ENCODE results near the gene CSTPP1.

CSTPP1 gene

GRCh38 chr11:47132981-47133380 lies 196.4 kb downstream of the CSTPP1 start:
- no peak for DNase-seq (ENCODE audit: low spot score)

GRCh38 chr11:47136327-47136726 lies 199.8 kb downstream of the CSTPP1 start:
- DNase-seq (ENCODE audit: low spot score) = no peak

- no peak for DNase-seq (ENCODE audit: low spot score)
These were observed 200.4 kb downstream of the CSTPP1 start for GRCh38 chr11:47136921-47137320.

GRCh38 chr11:47137476-47137875 lies 200.9 kb downstream of the CSTPP1 start:
- no peak for DNase-seq (ENCODE audit: low spot score)

- no peak for DNase-seq (ENCODE audit: low spot score)
These were observed 203.3 kb downstream of the CSTPP1 start for GRCh38 chr11:47139878-47140277.

GRCh38 chr11:47143322-47143721 lies 206.8 kb downstream of the CSTPP1 start:
- DNase-seq (ENCODE audit: low spot score) = no peak

- DNase-seq (ENCODE audit: low spot score) = no peak
These were observed 208.0 kb downstream of the CSTPP1 start for GRCh38 chr11:47144541-47144940.

GRCh38 chr11:47147250-47147649 lies 210.7 kb downstream of the CSTPP1 start:
- DNase-seq (ENCODE audit: low spot score) = no peak

GRCh38 chr11:47147681-47148080 lies 211.1 kb downstream of the CSTPP1 start:
- DNase-seq (ENCODE audit: low spot score) = no peak

- no peak for DNase-seq (ENCODE audit: low spot score)
These were observed 211.7 kb downstream of the CSTPP1 start for GRCh38 chr11:47148270-47148669.

- DNase-seq (ENCODE audit: low spot score) = peak; percentile 61
These were observed 212.5 kb downstream of the CSTPP1 start for GRCh38 chr11:47148903-47149531.

GRCh38 chr11:47149782-47150181 lies 213.2 kb downstream of the CSTPP1 start:
- DNase-seq (ENCODE audit: low spot score) = no peak

- no peak for DNase-seq (ENCODE audit: low spot score)
These were observed 215.8 kb downstream of the CSTPP1 start for GRCh38 chr11:47152126-47152952.

- DNase-seq (ENCODE audit: low spot score) = peak; percentile 90
These were observed 216.7 kb downstream of the CSTPP1 start for GRCh38 chr11:47152953-47153950.

GRCh38 chr11:47154616-47155570 lies 218.3 kb downstream of the CSTPP1 start:
- no peak for DNase-seq (ENCODE audit: low spot score)

- no peak for DNase-seq (ENCODE audit: low spot score)
These were observed 219.3 kb downstream of the CSTPP1 start for GRCh38 chr11:47155879-47156278.

- no peak for DNase-seq (ENCODE audit: low spot score)
These were observed 219.8 kb downstream of the CSTPP1 start for GRCh38 chr11:47156333-47156732.

GRCh38 chr11:47156951-47157350 lies 220.4 kb downstream of the CSTPP1 start:
- DNase-seq (ENCODE audit: low spot score) = no peak

- no peak for DNase-seq (ENCODE audit: low spot score)
These were observed 221.2 kb downstream of the CSTPP1 start for GRCh38 chr11:47157805-47158204.

- DNase-seq (ENCODE audit: low spot score) = no peak
These were observed 221.7 kb downstream of the CSTPP1 start for GRCh38 chr11:47158242-47158641.

- no peak for DNase-seq (ENCODE audit: low spot score)
These were observed 224.2 kb downstream of the CSTPP1 start for GRCh38 chr11:47160753-47161133.

Data from globus pallidus (tissue), 1 donor.